Stimulated activated naive CD8-positive, alpha-beta T cell treated with anti-CD3 and anti-CD28 coated beads, Interleukin-15, Interleukin-2, amounts not matched to agents 100 ng/mL and 50 ng/mL, for 24 hours (primary cell): ENCODE data around the gene BIRC7.

ENCODE experiments used
- H3K27ac Mint-ChIP-seq: one replicate; pipeline ENCODE4 v1.8.0; 2021; ENCODE audit warnings: mild to moderate bottlenecking, mixed read lengths
- H3K27me3 Mint-ChIP-seq: one replicate; pipeline ENCODE4 v1.8.0; 2021; ENCODE audit warnings: mixed read lengths
- H3K36me3 Mint-ChIP-seq: one replicate; pipeline ENCODE4 v1.8.0; 2021; ENCODE audit warnings: low read depth, mixed read lengths
- H3K4me1 Mint-ChIP-seq: one replicate; pipeline ENCODE4 v1.8.0; 2021; ENCODE audit warnings: low read depth, mixed read lengths
- H3K4me3 Mint-ChIP-seq: one replicate; pipeline ENCODE4 v1.8.0; 2021; ENCODE audit warnings: mild to moderate bottlenecking, mixed read lengths
- H3K9me3 Mint-ChIP-seq: one replicate; pipeline ENCODE4 v1.8.0; 2021; ENCODE audit warnings: mixed read lengths

Gene BIRC7

DNA sequence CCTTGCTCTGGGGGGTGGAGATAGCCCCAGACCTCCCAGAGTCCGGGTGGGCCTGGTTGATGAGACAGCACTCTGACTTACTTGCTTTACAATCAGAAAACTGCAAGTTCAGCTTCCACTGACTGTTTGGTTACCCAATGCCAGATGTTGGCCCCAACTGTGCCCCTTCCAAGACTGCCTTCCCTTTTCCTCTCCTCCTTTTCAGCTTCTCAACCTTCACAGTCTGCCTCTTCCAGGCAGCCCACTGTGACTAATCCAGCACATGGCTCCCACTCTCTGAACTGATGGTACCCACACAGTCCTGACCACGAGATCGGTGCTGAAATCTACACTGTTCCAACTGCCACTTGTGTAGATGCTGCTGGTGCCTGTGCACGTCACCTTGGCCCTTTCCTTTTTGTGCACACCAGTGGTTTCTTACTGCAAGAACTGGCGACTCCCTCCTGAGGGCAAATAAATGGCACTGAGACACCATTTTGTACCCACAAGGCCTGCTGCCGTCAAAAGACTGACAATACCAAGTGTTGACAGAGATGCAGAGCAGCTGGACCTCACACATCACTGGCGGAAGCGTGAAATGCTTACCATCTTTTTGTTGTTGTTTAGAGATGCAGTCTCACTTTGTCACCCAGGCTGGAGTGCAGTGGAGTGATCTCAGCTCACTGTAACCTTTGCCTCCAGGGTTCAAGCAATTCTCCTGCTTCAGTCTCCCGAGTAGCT is 35.1 kb downstream of the BIRC7 start:
- Mint-ChIP-seq H3K27me3 (peaks cover 4% of the 10 kb centered on the region), H3K36me3 (no peaks in the 10 kb centered on the region), H3K9me3 (no peaks in the 10 kb centered on the region), H3K4me3 (no peak overlapping the region), H3K4me1 (peaks cover 25% of the 10 kb centered on the region), H3K27ac (no peak overlapping the region)

DNA sequence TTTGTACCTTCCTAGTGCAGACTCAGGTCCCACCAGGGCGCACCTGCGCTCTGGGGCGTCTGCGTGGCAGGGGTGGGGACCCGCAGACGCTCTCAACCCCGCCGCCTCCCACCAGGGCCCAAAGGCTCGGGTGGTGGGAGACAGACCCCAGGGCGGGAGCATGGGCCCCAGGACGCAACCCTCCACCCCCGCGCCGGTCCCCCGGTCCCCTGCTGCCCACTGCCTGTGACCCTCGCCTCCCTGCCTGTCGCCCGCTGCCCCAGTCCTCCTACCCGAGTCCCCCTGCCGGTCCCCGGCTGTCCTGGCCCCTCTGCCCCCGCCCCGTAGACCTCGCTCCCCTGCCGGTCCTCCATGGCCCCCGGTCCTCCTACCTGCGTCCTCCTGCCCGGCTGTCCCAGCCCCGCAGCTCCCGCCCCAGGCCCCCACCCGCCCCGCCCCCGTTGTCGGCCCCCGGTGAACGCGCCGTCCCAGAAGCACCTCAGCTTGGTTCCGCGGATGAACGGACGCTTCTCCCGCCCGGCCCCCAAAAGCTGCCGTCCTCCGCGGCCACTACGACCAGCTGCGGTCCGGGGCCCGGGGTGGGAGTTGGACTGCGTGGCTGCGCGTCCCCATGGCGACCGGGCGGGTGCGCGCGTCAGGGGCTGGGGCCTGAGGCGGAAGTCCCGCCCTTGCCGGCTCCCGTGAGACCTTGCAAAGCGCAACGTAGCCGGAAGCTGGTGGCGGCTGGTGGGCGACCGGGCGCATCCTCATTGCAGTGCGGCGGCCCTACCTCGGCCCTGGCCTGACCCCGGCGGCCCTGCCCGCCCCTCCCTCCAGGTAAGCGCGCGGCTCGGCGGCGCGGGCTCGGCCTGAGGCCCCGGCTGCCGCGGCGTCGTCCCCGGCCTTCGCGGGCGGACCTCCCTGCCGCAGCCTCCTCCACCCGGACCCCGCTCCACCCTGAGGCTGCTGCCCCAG is 36.7 kb downstream of the BIRC7 start, which contains the start of gene ARFGAP1:
Gene ARFGAP1, plus strand, starts transcription at position 709 of the 954 bp plus-strand sequence. CDS start 2,768 bp downstream, outside the sequence.
- Mint-ChIP-seq H3K27me3 (no peaks in the 10 kb centered on the region), H3K4me1 (peaks cover 25% of the 10 kb centered on the region)

GRCh38 chr20:63273059-63273579 is 37.4 kb downstream of the BIRC7 start:
- H3K36me3 Mint-ChIP-seq, result peaks cover 11% of the 10 kb centered on the region
- no peaks in the 10 kb centered on the region for H3K9me3 Mint-ChIP-seq
- no peaks in the 10 kb centered on the region for H3K27me3 Mint-ChIP-seq
- H3K27ac Mint-ChIP-seq, result peak overlapping the region; percentile 94
- H3K4me1 Mint-ChIP-seq, result peaks cover 25% of the 10 kb centered on the region
- H3K4me3 Mint-ChIP-seq, result peak overlapping the region; percentile 91

More for the DNA sequence above, 36.7 kb downstream of the BIRC7 start, which contains the start of gene ARFGAP1:
- H3K9me3 Mint-ChIP-seq, result no peaks in the 10 kb centered on the region
- H3K36me3 Mint-ChIP-seq, result peaks cover 8% of the 10 kb centered on the region
- H3K4me3 Mint-ChIP-seq, result peak within 1 kb of the TSS; percentile 91
- H3K27ac Mint-ChIP-seq, result peak within 1 kb of the TSS; percentile 94

DNA sequence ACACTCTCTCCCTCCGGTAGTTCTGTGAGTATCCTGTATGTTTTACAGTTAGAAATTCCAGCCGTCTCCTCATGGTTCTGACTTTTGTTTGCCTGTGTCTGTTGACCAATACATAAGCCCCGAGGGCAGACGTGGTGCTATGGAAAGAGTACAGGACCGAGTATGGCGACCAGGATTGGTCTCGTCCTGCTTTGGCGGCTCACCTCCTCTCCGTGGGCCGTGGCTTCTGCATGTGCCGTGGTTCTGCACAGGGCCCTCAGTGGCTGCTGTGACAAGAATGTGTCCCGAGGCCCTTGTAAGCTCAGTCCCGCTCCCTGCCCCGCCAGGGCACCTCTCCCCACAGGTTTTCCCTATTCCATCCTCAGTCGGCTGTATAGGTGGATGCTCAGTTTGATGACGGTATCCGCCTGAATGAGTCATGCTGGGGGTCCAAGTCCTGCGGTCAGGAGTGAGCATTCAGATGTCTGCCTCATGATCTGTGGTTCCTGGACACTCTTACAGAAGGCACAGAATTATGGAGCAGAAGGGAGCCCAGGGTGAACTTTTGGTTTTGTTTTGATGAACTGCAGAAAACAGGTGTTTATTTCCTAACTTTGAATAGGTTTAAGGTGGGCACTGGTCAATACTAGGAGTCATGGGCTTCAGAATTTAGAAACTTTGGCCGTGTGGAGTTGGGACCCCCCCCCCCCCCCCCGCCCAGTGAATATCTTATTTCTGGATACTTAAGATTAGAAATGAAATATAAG is 38.1 kb downstream of the BIRC7 start:
- H3K27ac Mint-ChIP-seq, result peak overlapping the region; percentile 94
- no peaks in the 10 kb centered on the region for H3K9me3 Mint-ChIP-seq
- peaks cover 11% of the 10 kb centered on the region for H3K36me3 Mint-ChIP-seq
- H3K4me1 Mint-ChIP-seq, result peaks cover 25% of the 10 kb centered on the region
- H3K27me3 Mint-ChIP-seq, result no peaks in the 10 kb centered on the region
- peak overlapping the region; percentile 91 for H3K4me3 Mint-ChIP-seq

DNA sequence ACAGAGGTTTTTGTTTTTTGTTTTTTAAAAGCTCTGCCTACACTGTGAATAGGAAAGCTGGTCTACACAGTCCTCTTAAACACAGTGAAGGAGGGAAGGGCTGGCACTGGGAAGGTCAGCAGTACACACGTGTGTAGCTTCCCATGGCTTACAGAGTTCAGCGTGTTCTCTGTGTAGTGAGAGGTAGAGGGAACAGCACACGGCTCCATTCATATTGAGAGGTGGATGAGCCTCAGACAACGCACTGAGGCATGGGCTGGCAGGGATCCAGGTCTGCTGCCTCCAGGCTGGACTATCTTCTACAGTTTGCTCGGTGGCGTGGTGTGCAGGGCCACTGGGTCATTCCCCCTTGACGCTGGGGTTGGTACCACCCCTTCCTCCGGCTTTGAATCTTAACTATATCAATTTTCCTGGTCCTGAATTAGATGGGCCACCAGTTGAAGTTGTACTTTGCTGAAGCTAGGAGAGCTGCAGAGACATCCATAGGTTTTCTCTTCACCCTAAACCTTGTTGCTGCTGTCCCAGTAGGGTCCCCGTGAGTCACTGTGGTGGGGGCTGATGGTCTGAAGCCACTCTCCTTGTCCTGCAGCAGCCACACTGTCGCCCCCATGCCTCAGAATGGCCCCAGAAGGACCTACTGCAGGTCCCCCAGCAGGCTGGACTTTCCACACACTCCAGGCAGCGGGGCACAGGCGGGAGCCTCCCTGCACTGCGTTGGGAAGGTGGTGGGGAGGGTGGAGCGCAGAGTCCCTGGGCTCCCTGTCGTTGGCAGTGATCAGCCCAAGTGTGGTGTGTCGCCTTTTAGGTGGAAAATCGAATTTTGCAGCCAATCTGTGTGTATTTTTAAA is 38.9 kb downstream of the BIRC7 start:
- Mint-ChIP-seq H3K4me1 (peaks cover 25% of the 10 kb centered on the region), H3K27ac (no peak overlapping the region), H3K27me3 (no peaks in the 10 kb centered on the region), H3K4me3 (peak overlapping the region; percentile 39), H3K9me3 (no peaks in the 10 kb centered on the region), H3K36me3 (peaks cover 15% of the 10 kb centered on the region)

DNA sequence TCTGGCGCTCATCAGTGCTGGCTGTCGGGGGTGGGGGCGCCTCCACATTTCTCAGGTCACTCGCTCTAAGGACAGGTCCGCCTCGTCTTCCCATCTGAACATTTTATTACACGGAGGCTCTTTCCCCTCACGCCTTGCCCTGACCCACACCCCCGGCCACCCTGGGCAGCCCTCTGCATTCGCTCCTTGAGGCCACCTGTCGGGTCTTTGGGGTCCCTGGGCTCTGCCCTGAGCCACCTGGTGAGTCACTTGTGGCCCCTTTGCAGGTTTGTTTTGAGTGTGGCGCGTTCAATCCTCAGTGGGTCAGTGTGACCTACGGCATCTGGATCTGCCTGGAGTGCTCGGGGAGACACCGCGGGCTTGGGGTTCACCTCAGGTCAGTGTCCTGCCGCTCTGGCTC is 40.1 kb downstream of the BIRC7 start:
- peaks cover 25% of the 10 kb centered on the region for H3K4me1 Mint-ChIP-seq
- H3K27ac Mint-ChIP-seq, result no peak overlapping the region
- H3K9me3 Mint-ChIP-seq, result no peaks in the 10 kb centered on the region
- H3K4me3 Mint-ChIP-seq, result no peak overlapping the region
- H3K27me3 Mint-ChIP-seq, result no peaks in the 10 kb centered on the region
- peaks cover 19% of the 10 kb centered on the region for H3K36me3 Mint-ChIP-seq

- H3K36me3 Mint-ChIP-seq, result peaks cover 19% of the 10 kb centered on the region
- H3K4me3 Mint-ChIP-seq, result no peak overlapping the region
- H3K4me1 Mint-ChIP-seq, result peaks cover 20% of the 10 kb centered on the region
Observed at GRCh38 chr20:63276956-63277355, 41.3 kb downstream of the BIRC7 start.

GRCh38 chr20:63277466-63278272 is 42.0 kb downstream of the BIRC7 start:
- Mint-ChIP-seq H3K9me3 (no peaks in the 10 kb centered on the region), H3K4me3 (no peak overlapping the region), H3K36me3 (peaks cover 19% of the 10 kb centered on the region), H3K4me1 (peaks cover 20% of the 10 kb centered on the region), H3K27me3 (no peaks in the 10 kb centered on the region), H3K27ac (no peak overlapping the region)

More at GRCh38 chr20:63276956-63277355, 41.3 kb downstream of the BIRC7 start:
- no peak overlapping the region for H3K27ac Mint-ChIP-seq
- H3K27me3 Mint-ChIP-seq, result no peaks in the 10 kb centered on the region
- H3K9me3 Mint-ChIP-seq, result no peaks in the 10 kb centered on the region

DNA sequence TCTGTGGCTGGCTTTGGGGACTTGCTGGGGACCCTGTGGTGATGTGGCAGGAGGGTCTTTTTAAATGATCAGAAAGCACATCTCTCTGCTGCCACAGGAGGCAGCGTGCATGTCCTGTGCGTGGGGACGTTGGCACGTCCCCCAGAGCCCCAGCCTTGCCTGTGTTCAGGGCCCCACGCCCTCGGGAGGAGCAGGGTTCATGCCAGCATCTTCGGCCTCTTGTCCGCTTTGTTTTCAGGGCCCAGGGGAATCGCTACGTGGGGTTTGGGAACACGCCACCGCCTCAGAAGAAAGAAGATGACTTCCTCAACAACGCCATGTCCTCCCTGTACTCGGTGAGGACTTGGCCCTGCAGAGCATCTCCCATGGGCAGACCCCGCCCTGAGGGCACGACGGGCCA is 43.0 kb downstream of the BIRC7 start:
- H3K4me3 Mint-ChIP-seq, result no peak overlapping the region
- H3K27ac Mint-ChIP-seq, result no peak overlapping the region
- H3K27me3 Mint-ChIP-seq, result no peaks in the 10 kb centered on the region
- peaks cover 16% of the 10 kb centered on the region for H3K4me1 Mint-ChIP-seq
- H3K36me3 Mint-ChIP-seq, result peaks cover 19% of the 10 kb centered on the region
- H3K9me3 Mint-ChIP-seq, result no peaks in the 10 kb centered on the region

GRCh38 chr20:63279931-63280330 is 44.2 kb downstream of the BIRC7 start:
- H3K4me1 Mint-ChIP-seq, result peaks cover 5% of the 10 kb centered on the region
- H3K27ac Mint-ChIP-seq, result no peak overlapping the region
- H3K36me3 Mint-ChIP-seq, result peaks cover 19% of the 10 kb centered on the region
- H3K9me3 Mint-ChIP-seq, result no peaks in the 10 kb centered on the region
- H3K4me3 Mint-ChIP-seq, result no peak overlapping the region
- H3K27me3 Mint-ChIP-seq, result no peaks in the 10 kb centered on the region

- no peak overlapping the region for H3K27ac Mint-ChIP-seq
- H3K27me3 Mint-ChIP-seq, result no peaks in the 10 kb centered on the region
- peaks cover 19% of the 10 kb centered on the region for H3K36me3 Mint-ChIP-seq
- H3K4me1 Mint-ChIP-seq, result peaks cover 2% of the 10 kb centered on the region
- no peak overlapping the region for H3K4me3 Mint-ChIP-seq
- H3K9me3 Mint-ChIP-seq, result no peaks in the 10 kb centered on the region
Observed at GRCh38 chr20:63280371-63280770, 44.7 kb downstream of the BIRC7 start.

GRCh38 chr20:63280929-63281545 is 45.3 kb downstream of the BIRC7 start:
- no peak overlapping the region for H3K4me3 Mint-ChIP-seq
- no peaks in the 10 kb centered on the region for H3K27me3 Mint-ChIP-seq
- H3K36me3 Mint-ChIP-seq, result peaks cover 19% of the 10 kb centered on the region
- H3K27ac Mint-ChIP-seq, result no peak overlapping the region
- no peaks in the 10 kb centered on the region for H3K4me1 Mint-ChIP-seq
- H3K9me3 Mint-ChIP-seq, result no peaks in the 10 kb centered on the region
